HG03565 (cell line): ENCODE data around the gene ARHGAP23.

ENCODE experiments used
- ATAC-seq: cut with Tn5 transposase; IDR thresholded peaks from one replicate; pipeline ENCODE4 v1.9.1; 2021; ENCODE audit warnings: mild to moderate bottlenecking, moderate library complexity; ENCODE audit not compliant: unreplicated experiment

The ARHGAP23 gene

GRCh38 chr17:38544839-38545209 is 116.6 kb downstream of the ARHGAP23 start:
- no peak for ATAC-seq

- no peak for ATAC-seq
These were observed 117.4 kb downstream of the ARHGAP23 start for GRCh38 chr17:38545531-38546225.

GRCh38 chr17:38546396-38546795 is 118.1 kb downstream of the ARHGAP23 start:
- ATAC-seq = no peak

- ATAC-seq = no peak
These were observed 119.2 kb downstream of the ARHGAP23 start for GRCh38 chr17:38547444-38547843.

GRCh38 chr17:38549285-38549684 is 121.0 kb downstream of the ARHGAP23 start:
- no peak for ATAC-seq

- ATAC-seq = no peak
These were observed 122.4 kb downstream of the ARHGAP23 start for GRCh38 chr17:38550661-38551060.

- no peak for ATAC-seq
These were observed 122.9 kb downstream of the ARHGAP23 start for GRCh38 chr17:38551121-38551520.

GRCh38 chr17:38552343-38552742 is 124.1 kb downstream of the ARHGAP23 start:
- ATAC-seq = no peak

- ATAC-seq = no peak
These were observed 126.4 kb downstream of the ARHGAP23 start for GRCh38 chr17:38554430-38555350.

GRCh38 chr17:38556239-38556638 is 128.0 kb downstream of the ARHGAP23 start:
- ATAC-seq = no peak

GRCh38 chr17:38557396-38557795 is 129.1 kb downstream of the ARHGAP23 start:
- ATAC-seq = no peak

GRCh38 chr17:38557836-38558727 is 129.8 kb downstream of the ARHGAP23 start:
- ATAC-seq = peak; percentile 75

GRCh38 chr17:38558728-38559050 is 130.4 kb downstream of the ARHGAP23 start:
- no peak for ATAC-seq

GRCh38 chr17:38559051-38559879 is 131.0 kb downstream of the ARHGAP23 start:
- ATAC-seq = peak; percentile 65

GRCh38 chr17:38559880-38560230 is 131.6 kb downstream of the ARHGAP23 start:
- no peak for ATAC-seq

- ATAC-seq = no peak
These were observed 132.4 kb downstream of the ARHGAP23 start for GRCh38 chr17:38560503-38561318.

- ATAC-seq = no peak
These were observed 133.4 kb downstream of the ARHGAP23 start for GRCh38 chr17:38561416-38562214.
